ENCODE data around the gene ASCC1. TPM values are rescaled to one million over a fixed set of nuclear protein-coding genes. Genes with fewer than 3 reads are reported as not detected.

ASCC1 gene
- total and polyA plus RNA-seq, 2 of the 13 experiments (the other 11 are each of a cell fraction or from before 2014, with no cell fraction given): 21.6 to 30.1 TPM

- TF ChIP-seq HNRNPH1 (optimal IDR thresholded peaks at IDR 0.05; ENCODE audit: low read depth, low read length) (no peak), AKAP8 (CRISPR knock-in tag; IDR thresholded peaks at IDR 0.05) (no peak), TAF1 (CRISPR knock-in tag; IDR thresholded peaks at IDR 0.05) (peak; percentile 53; the same call in 1 of the 2 replicates), HBP1 (CRISPR knock-in tag; IDR thresholded peaks at IDR 0.05; ENCODE audit: low read depth) (no peak; the same call in 1 of the 2 replicates), CENPT (CRISPR knock-in tag; IDR thresholded peaks at IDR 0.05; ENCODE audit: low read depth) (no peak), ISL2 (CRISPR knock-in tag; IDR thresholded peaks at IDR 0.05) (0 out of 2 replicates have a peak, but pooled peaks have one; percentile 24), ZFP41 (CRISPR knock-in tag; IDR thresholded peaks at IDR 0.05; ENCODE audit: borderline replicate concordance) (peak; percentile 35; the same call in 1 of the 2 replicates), SALL2 (CRISPR knock-in tag; IDR thresholded peaks at IDR 0.05) (no peak; the same call in 1 of the 2 replicates), TBX3 (IDR thresholded peaks at IDR 0.05; ENCODE audit: borderline replicate concordance) (no peak), CEBPZ (IDR thresholded peaks at IDR 0.05; ENCODE audit: low read length) (no peak), AHDC1 (CRISPR knock-in tag; IDR thresholded peaks at IDR 0.05; ENCODE audit: borderline replicate concordance) (no peak), ZNF256 (CRISPR knock-in tag; conservative IDR thresholded peaks at IDR 0.05) (no peak), FOXP4 (CRISPR knock-in tag; IDR thresholded peaks at IDR 0.05) (peak; percentile 41; the same call in 1 of the 2 replicates), ZMYM4 (CRISPR knock-in tag; IDR thresholded peaks at IDR 0.05) (peak; percentile 53; the same call in 1 of the 2 replicates), ZNF292 (CRISPR knock-in tag; IDR thresholded peaks at IDR 0.05; ENCODE audit: borderline replicate concordance, low read depth) (no peak; the same call in 1 of the 2 replicates), RXRA (CRISPR knock-in tag; IDR thresholded peaks at IDR 0.05) (peak; percentile 26)
Observed at GRCh38 chr10:72260976-72261783, 45.1 kb upstream of the ASCC1 start (continued).

Measured in HepG2 (cell line).